B cell (primary cell): ENCODE data around the gene BLOC1S2.

Source experiments
- EZH2 ChIP-seq: IDR thresholded peaks from 2 replicates; pipeline ENCODE4 v1.6.1; 2012; ENCODE audit warnings: borderline replicate concordance, low read depth, mild to moderate bottlenecking, moderate library complexity, low read length; ENCODE audit not compliant: insufficient read depth, poor library complexity, severe bottlenecking
- TF ChIP-seq, protein P1 (sequence below): fragments of 200-600 bp; IDR thresholded peaks from one replicate; pipeline ENCODE4 v1.8.0; 2022; ENCODE audit warnings: antibody characterized with exemption, mild to moderate bottlenecking

DNA sequence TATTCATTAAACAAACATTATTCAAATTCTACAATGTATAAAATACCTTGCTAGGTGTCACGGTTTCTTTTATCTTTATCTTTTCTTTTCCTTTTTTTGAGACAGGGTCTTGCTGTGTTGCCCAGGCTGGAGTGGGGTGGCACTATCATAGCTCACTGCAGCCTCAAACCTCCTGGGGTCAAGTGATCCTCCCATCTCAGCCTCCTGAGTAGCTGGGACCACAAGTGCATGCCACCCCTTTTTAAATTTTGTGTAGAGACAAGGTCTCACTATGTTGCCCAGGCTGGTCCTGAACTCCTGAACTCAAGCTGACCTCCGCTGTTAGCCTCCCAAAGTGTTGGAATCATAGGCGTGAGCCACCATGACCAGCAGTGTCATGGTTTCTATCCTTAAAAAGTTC lies 17.9 kb upstream of the BLOC1S2 start:
- TF ChIP-seq, protein P1, sequence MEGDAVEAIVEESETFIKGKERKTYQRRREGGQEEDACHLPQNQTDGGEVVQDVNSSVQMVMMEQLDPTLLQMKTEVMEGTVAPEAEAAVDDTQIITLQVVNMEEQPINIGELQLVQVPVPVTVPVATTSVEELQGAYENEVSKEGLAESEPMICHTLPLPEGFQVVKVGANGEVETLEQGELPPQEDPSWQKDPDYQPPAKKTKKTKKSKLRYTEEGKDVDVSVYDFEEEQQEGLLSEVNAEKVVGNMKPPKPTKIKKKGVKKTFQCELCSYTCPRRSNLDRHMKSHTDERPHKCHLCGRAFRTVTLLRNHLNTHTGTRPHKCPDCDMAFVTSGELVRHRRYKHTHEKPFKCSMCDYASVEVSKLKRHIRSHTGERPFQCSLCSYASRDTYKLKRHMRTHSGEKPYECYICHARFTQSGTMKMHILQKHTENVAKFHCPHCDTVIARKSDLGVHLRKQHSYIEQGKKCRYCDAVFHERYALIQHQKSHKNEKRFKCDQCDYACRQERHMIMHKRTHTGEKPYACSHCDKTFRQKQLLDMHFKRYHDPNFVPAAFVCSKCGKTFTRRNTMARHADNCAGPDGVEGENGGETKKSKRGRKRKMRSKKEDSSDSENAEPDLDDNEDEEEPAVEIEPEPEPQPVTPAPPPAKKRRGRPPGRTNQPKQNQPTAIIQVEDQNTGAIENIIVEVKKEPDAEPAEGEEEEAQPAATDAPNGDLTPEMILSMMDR: no peak
- TF ChIP-seq EZH2: no peak
